HepG2 (cell line): ENCODE measurements around the gene SLC22A31. TPM values are rescaled to one million over a fixed set of nuclear protein-coding genes. Genes with fewer than 3 reads are reported as not detected.

Experiments
- ATF6 ChIP-seq: sonication (generic); formaldehyde crosslinking; conservative IDR thresholded peaks from 2 replicates; pipeline ENCODE4 v1.4.0; 2020; ENCODE audit warnings: missing genetic modification reagents
- ATF7 ChIP-seq, 2 experiments: fragments of 450-650 bp in 1 of 2; sonication (generic) in 1 of 2; formaldehyde crosslinking in 1 of 2; IDR thresholded peaks; 2 replicates each; pipeline versions ENCODE4 v1.4.0 to v1.6.1; 2016 to 2020; ENCODE audit warnings: antibody characterized with exemption in 1 of 2, mild to moderate bottlenecking in 1 of 2, missing genetic modification reagents in 1 of 2
- FOXA3 ChIP-seq: IDR thresholded peaks from 2 replicates; pipeline ENCODE4 v1.6.1; 2016; ENCODE audit warnings: missing genetic modification reagents, missing compliant biosample characterization
- FUBP1 ChIP-seq: sonication (generic); formaldehyde crosslinking; IDR thresholded peaks from 2 replicates; pipeline ENCODE4 v1.5.1; 2020; ENCODE audit warnings: missing genetic modification reagents, mild to moderate bottlenecking, borderline replicate concordance
- MNT ChIP-seq: fragments of 450-650 bp; IDR thresholded peaks from 2 replicates; pipeline ENCODE4 v1.6.1; 2016
- PREB ChIP-seq: sonication (generic); formaldehyde crosslinking; IDR thresholded peaks from 2 replicates; pipeline ENCODE4 v1.4.0; 2020; ENCODE audit warnings: missing genetic modification reagents
- RARA ChIP-seq: IDR thresholded peaks from 2 replicates; pipeline ENCODE4 v1.6.1; 2016; ENCODE audit warnings: missing genetic modification reagents, missing compliant biosample characterization
- SATB2 ChIP-seq: sonication (generic); formaldehyde crosslinking; IDR thresholded peaks from 2 replicates; pipeline ENCODE4 v1.5.0; 2020; ENCODE audit warnings: missing genetic modification reagents
- TCF7 ChIP-seq: sonication (generic); IDR thresholded peaks from 2 replicates; pipeline ENCODE4 v1.6.1; 2016; ENCODE audit warnings: antibody characterized with exemption, low read depth
- ZNF264 ChIP-seq: sonication (generic); formaldehyde crosslinking; IDR thresholded peaks from 2 replicates; pipeline ENCODE4 v1.4.0; 2020; ENCODE audit warnings: missing genetic modification reagents
- polyA plus RNA-seq, 8 experiments: library from polyadenylated mRNA; depleted of rRNA in 3 of 8; stranded (reverse) in 7 of 8; unstranded in 1 of 8; fragments of >200 nt; fragmentation: Illumina TruSeq in 4 of 8; extraction: Trizol in 4 of 8; gene quantifications; 2 replicates each; pipeline versions ENCODE4 v1.2.1 to v1.2.3, GENCODE V29; 2011 to 2016; ENCODE audit warnings: low read depth in 4 of 8, missing spikeins in 1 of 8, mixed read lengths in 1 of 8; ENCODE audit not compliant: insufficient read depth in 1 of 8
- total RNA-seq, 5 experiments: library from RNA; depleted of rRNA; stranded (reverse); fragments of >200 nt; fragmentation: Illumina TruSeq; extraction: Trizol; gene quantifications; 2 replicates each; pipeline ENCODE4 v1.2.3, GENCODE V29; 2016; ENCODE audit warnings: low read depth in 1 of 5
- TF ChIP-seq, protein P1 (sequence below): sonication (generic); formaldehyde crosslinking; IDR thresholded peaks from 2 replicates; pipeline ENCODE4 v1.4.0; 2020; ENCODE audit warnings: mild to moderate bottlenecking, missing genetic modification reagents
- TF ChIP-seq, protein P2 (sequence below): IDR thresholded peaks from 2 replicates; pipeline ENCODE4 v1.6.1; 2016; ENCODE audit warnings: missing genetic modification reagents, missing compliant biosample characterization
- TF ChIP-seq, protein P3 (sequence below): sonication (generic); formaldehyde crosslinking; conservative IDR thresholded peaks from 2 replicates; pipeline ENCODE4 v1.8.0; 2022; ENCODE audit warnings: low read depth, missing genetic modification reagents

SLC22A31 gene
- total and polyA plus RNA-seq, 2 of the 13 experiments (the other 11 are each of a cell fraction or from before 2014, with no cell fraction given): 67.3 to 83.3 TPM

DNA sequence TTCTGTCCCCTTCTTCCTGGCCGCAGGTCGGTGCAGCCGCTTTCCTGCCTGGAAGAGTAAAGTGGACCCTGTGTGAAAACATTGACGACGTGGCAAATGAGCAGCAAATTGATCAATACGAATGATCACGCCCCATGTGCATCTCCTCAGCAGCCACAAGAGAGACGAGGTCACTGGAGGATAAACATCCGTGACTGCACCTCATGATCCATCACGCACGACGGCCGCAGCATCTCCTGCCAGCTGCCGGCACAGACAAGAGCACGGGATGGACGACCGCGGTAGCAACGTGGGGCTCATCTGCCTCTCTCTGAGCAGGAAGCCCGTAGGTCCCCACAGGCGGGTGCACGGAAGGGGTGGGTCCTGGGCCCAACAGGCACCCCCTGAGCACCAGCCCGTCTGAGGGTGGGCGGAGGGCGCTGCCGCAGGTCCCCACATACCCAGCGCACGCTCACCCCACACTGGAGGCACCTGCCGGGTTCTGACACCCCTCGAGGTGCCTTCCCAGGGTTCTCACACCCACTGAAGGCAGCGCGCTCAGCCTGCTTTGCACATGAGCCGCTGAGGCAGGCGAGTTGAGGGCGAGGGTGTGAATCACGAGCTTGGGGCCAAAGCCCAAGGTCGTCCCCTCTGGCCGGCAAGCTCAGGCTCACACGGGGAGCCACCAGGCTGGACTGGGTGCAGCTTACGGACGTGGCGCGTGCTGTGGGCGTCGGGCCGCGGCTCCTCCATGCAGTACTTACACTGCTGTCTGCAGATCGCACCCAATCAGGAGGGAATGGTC is 41.1 kb downstream of the SLC22A31 start (continued):
- TF ChIP-seq, protein P1, sequence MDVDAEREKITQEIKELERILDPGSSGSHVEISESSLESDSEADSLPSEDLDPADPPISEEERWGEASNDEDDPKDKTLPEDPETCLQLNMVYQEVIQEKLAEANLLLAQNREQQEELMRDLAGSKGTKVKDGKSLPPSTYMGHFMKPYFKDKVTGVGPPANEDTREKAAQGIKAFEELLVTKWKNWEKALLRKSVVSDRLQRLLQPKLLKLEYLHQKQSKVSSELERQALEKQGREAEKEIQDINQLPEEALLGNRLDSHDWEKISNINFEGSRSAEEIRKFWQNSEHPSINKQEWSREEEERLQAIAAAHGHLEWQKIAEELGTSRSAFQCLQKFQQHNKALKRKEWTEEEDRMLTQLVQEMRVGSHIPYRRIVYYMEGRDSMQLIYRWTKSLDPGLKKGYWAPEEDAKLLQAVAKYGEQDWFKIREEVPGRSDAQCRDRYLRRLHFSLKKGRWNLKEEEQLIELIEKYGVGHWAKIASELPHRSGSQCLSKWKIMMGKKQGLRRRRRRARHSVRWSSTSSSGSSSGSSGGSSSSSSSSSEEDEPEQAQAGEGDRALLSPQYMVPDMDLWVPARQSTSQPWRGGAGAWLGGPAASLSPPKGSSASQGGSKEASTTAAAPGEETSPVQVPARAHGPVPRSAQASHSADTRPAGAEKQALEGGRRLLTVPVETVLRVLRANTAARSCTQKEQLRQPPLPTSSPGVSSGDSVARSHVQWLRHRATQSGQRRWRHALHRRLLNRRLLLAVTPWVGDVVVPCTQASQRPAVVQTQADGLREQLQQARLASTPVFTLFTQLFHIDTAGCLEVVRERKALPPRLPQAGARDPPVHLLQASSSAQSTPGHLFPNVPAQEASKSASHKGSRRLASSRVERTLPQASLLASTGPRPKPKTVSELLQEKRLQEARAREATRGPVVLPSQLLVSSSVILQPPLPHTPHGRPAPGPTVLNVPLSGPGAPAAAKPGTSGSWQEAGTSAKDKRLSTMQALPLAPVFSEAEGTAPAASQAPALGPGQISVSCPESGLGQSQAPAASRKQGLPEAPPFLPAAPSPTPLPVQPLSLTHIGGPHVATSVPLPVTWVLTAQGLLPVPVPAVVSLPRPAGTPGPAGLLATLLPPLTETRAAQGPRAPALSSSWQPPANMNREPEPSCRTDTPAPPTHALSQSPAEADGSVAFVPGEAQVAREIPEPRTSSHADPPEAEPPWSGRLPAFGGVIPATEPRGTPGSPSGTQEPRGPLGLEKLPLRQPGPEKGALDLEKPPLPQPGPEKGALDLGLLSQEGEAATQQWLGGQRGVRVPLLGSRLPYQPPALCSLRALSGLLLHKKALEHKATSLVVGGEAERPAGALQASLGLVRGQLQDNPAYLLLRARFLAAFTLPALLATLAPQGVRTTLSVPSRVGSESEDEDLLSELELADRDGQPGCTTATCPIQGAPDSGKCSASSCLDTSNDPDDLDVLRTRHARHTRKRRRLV: no peak
- no peak for TF ChIP-seq ATF6 (CRISPR knock-in tag)
- TF ChIP-seq MNT: no peak
- TF ChIP-seq FOXA3 (CRISPR knock-in tag): peak; percentile 75
- TF ChIP-seq, protein P2, sequence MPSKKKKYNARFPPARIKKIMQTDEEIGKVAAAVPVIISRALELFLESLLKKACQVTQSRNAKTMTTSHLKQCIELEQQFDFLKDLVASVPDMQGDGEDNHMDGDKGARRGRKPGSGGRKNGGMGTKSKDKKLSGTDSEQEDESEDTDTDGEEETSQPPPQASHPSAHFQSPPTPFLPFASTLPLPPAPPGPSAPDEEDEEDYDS (CRISPR knock-in tag): peak; percentile 33; the same call in 1 of the 2 replicates
- no peak for TF ChIP-seq SATB2 (CRISPR knock-in tag)
- TF ChIP-seq PREB (CRISPR knock-in tag): 0 out of 2 replicates have a peak, but pooled peaks have one; percentile 57
- no peak for TF ChIP-seq ATF7 (IDR thresholded peaks at IDR 0.05)
- peak; percentile 88; the same call in 1 of the 2 replicates for TF ChIP-seq ATF7 (CRISPR knock-in tag; IDR thresholded peaks at IDR 0.05)
- TF ChIP-seq ZNF264 (CRISPR knock-in tag): peak; percentile 76; the same call in 1 of the 2 replicates
- TF ChIP-seq, protein P3, sequence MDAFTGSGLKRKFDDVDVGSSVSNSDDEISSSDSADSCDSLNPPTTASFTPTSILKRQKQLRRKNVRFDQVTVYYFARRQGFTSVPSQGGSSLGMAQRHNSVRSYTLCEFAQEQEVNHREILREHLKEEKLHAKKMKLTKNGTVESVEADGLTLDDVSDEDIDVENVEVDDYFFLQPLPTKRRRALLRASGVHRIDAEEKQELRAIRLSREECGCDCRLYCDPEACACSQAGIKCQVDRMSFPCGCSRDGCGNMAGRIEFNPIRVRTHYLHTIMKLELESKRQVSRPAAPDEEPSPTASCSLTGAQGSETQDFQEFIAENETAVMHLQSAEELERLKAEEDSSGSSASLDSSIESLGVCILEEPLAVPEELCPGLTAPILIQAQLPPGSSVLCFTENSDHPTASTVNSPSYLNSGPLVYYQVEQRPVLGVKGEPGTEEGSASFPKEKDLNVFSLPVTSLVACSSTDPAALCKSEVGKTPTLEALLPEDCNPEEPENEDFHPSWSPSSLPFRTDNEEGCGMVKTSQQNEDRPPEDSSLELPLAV (CRISPR knock-in tag): peak; percentile 90; the same call in 1 of the 2 replicates
- TF ChIP-seq RARA (CRISPR knock-in tag): peak; percentile 78
- no peak for TF ChIP-seq TCF7
- no peak for TF ChIP-seq FUBP1
